Stimulated activated CD4-positive, alpha-beta T cell treated with anti-CD3 and anti-CD28 coated beads, TNF-alpha, amount 100 ng/mL, for 24 hours (primary cell): ENCODE data around the gene EXOC3L4.

Source experiments
- DNase-seq, 3 experiments: peaks; one replicate each; pipeline ENCODE4 v3.0.0-alpha.2; 2020; ENCODE audit warnings: low read depth in 3 of 3

The EXOC3L4 gene

GRCh38 chr14:103070971-103071542 is 23.5 kb upstream of the EXOC3L4 start:
- DNase-seq = no peak

GRCh38 chr14:103071544-103072251 is 22.8 kb upstream of the EXOC3L4 start:
- DNase-seq = no peak

- DNase-seq = no peak
Observed at GRCh38 chr14:103072595-103073366, 21.7 kb upstream of the EXOC3L4 start.

GRCh38 chr14:103073367-103073875 is 21.1 kb upstream of the EXOC3L4 start:
- no peak for DNase-seq

- no peak for DNase-seq
Observed at GRCh38 chr14:103073876-103074728, 20.4 kb upstream of the EXOC3L4 start.

GRCh38 chr14:103074729-103075367 is 19.7 kb upstream of the EXOC3L4 start:
- DNase-seq = no peak

- peak; percentile 51 to 69 (median 59) for DNase-seq
Observed at GRCh38 chr14:103078420-103078749, 16.1 kb upstream of the EXOC3L4 start.

GRCh38 chr14:103078860-103079587 is 15.5 kb upstream of the EXOC3L4 start:
- no peak for DNase-seq

GRCh38 chr14:103081951-103082350 is 12.6 kb upstream of the EXOC3L4 start:
- no peak for DNase-seq

- DNase-seq = no peak
Observed at GRCh38 chr14:103084021-103084919, 10.3 kb upstream of the EXOC3L4 start, which contains the start of gene LBHD2. TSS of gene LBHD2 (plus strand) at chr14:103084210. CDS start at chr14:103086013, 1,803 bp downstream.

GRCh38 chr14:103085106-103086091 is 9.1 kb upstream of the EXOC3L4 start:
- no peak for DNase-seq

GRCh38 chr14:103086771-103087342 is 7.7 kb upstream of the EXOC3L4 start:
- DNase-seq = no peak

- DNase-seq = no peak
Observed at GRCh38 chr14:103087343-103087835, 7.1 kb upstream of the EXOC3L4 start.

GRCh38 chr14:103088921-103089320 is 5.6 kb upstream of the EXOC3L4 start:
- no peak for DNase-seq

GRCh38 chr14:103089386-103090335 is 4.9 kb upstream of the EXOC3L4 start:
- DNase-seq = no peak

GRCh38 chr14:103090481-103091020 is 4.0 kb upstream of the EXOC3L4 start:
- DNase-seq = no peak
